OCI-M2 (cell line): ENCODE measurements around the gene CHTF8.

Experiments used
- DNase-seq: peaks from one replicate; lab custom pipeline; 2025; ENCODE audit not compliant: unreplicated experiment; lab: John Stamatoyannopoulos, UW

CHTF8 gene

DNA sequence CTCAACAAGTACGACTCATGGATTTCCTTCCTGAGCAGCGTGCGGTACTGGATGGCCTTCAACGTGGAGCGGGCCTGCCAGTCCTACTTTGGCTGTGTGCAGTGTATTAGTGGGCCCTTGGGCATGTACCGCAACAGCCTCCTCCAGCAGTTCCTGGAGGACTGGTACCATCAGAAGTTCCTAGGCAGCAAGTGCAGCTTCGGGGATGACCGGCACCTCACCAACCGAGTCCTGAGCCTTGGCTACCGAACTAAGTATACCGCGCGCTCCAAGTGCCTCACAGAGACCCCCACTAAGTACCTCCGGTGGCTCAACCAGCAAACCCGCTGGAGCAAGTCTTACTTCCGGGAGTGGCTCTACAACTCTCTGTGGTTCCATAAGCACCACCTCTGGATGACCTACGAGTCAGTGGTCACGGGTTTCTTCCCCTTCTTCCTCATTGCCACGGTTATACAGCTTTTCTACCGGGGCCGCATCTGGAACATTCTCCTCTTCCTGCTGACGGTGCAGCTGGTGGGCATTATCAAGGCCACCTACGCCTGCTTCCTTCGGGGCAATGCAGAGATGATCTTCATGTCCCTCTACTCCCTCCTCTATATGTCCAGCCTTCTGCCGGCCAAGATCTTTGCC, 17.9 kb downstream of the CHTF8 start:
- DNase-seq, result no peak

DNA sequence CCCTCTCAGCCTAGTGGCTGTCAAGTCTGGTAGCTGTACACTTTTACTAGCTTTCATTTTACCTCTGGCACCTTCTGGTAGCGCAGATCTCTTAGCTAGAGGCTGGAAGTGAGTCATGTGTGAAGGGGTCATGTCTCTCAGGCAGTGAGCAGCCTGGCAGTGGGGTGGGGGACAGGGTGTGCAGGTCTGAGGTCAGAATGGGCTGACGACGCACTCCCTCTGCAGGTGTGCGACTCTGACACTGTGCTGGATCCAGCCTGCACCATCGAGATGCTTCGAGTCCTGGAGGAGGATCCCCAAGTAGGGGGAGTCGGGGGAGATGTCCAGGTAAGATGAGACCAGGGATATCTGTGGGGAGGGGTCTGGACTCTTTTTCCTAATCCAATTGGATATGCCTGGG, 19.2 kb downstream of the CHTF8 start:
- DNase-seq, result no peak

DNA sequence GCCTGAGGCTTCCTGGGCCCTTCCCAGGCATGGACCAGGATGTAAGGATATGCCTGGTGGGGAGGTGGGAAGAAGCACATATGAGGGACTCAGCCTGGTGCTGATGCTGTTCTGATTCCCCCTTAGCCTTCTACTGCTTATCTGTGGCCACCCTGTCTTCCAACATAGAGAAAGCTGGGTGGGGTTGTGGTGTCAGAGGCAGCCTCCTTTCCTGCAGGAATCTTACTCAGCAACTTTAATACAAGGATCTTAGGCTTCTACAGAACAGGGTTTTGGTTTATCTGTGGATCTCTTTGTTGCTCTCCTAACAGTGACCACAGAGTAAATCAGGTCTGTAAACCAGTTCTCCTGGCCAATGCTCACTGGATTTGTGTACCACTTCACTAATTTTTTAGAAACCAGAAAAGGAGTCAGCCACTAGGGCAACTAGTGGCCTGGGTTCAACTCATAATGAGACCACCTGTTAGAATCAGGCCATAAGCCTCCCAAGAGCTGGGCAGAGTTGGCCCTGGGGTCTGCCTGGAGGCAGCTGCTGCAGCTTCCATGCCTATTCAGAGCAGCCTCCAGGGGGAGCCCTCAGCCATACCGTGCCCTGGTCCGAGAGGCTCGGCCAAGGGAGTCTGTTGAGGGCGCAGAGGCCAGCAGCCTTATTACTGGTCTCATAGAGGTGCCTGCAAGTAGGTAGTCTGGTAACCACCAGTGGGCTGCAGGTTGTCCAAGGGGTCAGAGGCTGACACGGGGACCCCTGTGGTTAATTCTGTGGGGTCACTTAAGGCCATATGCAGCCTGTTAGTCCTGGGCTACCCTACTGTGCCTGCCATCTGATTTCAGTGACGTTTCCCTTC, 19.9 kb downstream of the CHTF8 start:
- DNase-seq, result no peak

DNA sequence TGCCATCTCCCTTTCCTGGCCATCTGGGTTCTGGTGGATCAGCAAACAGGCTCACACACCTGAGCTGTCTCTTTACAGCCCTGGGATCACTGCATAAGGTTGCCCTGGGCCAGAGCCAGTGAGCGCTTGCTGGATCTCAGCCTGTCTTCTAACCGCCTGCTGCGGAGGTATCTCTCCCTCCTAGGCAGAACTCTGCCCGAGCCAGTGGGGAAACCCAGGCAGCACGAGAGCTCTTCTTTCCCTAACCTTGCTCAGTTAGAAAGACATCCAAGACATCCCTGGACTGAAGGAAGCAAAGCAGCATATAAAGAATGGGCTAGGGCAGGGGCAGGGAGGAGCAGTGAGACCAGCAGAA, 20.5 kb downstream of the CHTF8 start:
- DNase-seq, result no peak

DNA sequence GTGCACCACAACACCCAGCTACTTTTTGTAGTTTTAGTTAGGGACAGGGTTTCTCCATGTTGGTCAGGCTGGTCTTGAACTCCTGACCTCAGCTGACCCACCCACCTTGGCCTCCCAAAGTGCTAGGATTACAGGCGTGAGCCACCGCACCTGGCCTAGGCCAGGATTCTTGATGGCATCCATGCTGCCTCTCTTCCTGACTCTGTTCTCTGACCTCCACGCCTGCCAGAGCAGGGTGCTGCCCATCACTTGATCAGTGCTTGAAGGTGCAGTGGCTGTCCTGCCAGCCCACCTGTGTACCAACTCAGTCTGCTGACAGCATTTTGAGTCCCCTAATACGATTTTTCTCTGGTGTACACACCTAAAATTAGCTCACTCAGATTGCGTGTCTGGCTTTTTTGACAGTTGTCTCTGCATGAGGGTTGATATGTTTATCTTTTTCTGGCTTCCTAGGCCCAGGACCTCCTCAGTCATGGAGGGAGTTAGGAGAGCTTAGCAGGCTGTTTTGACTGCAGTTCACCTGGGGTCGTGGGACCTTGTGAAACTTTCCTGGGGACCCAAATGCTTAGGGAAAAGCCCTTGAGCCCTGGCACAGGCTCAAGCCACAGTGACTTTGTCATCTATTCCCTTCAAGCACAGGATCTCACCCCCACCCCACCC, 21.0 kb downstream of the CHTF8 start:
- no peak for DNase-seq

DNA sequence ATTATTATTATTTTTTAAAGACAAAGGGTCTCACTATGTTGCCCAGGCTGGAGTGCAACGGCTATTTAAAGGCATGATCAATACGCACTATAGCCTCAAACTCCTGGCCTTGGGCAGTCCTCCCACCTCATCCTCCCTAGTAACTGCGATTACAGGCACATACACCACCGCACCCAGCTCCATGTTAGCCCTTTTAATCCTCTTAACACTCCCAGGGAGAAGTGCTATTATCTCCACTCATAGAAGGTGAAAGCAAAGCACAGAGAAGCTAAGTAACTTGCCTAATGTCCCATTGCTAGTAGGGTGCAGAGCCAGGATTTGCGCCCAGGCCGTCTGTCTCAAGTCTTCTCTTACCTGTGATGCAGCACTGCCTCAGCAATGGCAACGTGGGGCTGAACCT, 22.0 kb downstream of the CHTF8 start:
- no peak for DNase-seq

DNA sequence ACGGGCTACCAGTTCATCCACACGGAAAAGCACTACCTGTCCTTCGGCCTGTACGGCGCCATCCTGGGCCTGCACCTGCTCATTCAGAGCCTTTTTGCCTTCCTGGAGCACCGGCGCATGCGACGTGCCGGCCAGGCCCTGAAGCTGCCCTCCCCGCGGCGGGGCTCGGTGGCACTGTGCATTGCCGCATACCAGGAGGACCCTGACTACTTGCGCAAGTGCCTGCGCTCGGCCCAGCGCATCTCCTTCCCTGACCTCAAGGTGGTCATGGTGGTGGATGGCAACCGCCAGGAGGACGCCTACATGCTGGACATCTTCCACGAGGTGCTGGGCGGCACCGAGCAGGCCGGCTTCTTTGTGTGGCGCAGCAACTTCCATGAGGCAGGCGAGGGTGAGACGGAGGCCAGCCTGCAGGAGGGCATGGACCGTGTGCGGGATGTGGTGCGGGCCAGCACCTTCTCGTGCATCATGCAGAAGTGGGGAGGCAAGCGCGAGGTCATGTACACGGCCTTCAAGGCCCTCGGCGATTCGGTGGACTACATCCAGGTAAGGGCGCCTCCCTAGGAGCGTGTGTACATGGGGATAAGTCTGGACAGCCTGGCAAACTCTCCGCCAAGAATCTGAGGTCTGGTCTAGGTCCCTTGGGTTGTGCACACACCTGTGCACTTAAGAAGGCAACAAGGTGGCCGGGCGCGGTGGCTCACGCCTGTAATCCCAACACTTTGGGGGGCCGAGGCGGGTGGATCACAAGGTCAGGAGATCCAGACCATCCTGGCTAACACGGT, 22.7 kb downstream of the CHTF8 start:
- DNase-seq, result no peak

DNA sequence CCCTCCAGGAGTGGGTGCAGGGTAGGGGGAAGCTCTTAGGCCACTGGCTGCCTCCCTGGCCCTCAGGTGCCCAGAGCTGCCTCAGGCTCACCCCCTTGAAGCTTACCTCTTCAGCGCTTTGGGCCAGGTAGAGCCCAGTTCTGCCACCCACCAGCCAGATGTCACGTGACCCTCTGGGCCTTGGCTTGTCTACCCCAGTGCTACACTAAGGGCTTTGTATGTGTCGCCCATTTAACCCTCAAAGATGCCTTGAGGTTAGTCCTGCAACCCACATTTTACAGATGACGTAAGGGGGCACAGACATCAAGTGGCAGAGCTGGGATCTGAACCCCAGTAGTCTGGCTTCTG, 23.5 kb downstream of the CHTF8 start:
- DNase-seq, result no peak

DNA sequence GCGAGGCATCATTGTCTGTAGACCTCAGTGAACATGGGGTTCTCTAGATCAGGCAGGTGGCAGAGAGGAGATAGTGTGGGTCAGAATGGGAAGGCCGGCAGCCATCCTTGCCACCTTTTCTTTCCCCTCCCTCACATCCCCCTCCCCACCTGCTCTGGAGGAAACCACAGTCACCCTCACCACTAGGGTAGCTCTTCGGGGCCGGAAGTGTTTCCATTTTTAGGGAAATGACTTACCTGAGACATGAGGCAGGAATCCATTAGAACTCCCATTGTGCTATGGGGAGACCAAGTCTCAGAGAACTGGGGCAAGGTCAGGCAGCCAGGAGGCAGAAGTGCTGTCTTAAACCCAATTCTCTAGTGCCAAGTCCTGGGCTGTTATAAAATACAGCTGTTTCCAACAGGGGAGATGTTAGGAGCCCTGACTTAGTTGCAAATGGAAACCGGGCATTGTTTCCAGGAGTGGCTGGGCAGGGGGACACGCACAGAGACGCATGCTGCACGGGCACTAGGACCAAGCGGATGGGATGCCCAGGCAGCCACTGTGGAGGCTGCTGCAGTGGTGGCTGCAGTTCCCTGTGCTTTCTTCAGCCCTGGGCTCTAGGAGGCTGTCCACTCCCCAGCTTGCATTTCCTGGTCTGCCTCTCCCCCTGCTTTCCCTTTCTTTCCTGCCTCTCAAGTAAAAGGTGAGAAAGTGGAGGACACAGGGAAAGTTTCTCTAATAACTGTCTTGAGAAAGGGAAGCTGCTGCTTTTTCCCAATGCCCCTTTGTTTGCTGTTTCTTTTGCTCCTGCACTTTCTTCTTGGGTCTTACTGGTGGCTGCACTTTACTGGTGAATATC, 24.1 kb downstream of the CHTF8 start:
- DNase-seq, result no peak

DNA sequence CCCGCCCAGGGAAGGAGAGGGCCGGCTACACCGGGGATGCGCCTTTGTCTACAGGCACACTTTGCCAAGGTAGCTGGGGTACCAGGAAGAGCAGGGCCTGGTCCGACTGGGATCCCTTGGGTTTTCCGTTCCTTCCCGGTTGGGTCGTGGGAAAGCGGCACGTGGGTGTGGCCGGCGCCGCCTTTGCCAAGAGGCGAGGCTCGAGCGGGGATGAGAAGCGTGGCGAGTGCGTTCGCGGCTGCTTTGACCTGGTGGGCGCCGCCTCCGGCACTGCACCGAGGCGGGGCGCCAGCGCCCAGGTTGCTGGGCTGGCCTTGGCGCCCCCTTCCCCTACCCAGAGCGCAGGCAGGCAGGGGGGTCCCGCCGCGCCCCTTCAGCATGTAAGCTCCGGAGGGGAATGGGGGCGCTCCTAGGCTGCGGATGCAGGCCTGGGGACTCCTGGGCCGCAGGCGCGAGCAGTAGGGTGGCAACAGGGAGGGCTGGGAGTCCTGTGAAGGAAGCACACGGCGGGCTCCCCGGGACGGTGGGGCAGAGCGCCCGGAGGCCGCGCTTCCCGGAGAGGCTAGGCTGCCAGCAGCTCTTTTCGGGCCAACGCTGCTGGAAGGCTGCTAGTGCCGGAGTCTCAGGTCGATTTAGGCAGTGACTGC, 24.9 kb downstream of the CHTF8 start:
- DNase-seq, result no peak

DNA sequence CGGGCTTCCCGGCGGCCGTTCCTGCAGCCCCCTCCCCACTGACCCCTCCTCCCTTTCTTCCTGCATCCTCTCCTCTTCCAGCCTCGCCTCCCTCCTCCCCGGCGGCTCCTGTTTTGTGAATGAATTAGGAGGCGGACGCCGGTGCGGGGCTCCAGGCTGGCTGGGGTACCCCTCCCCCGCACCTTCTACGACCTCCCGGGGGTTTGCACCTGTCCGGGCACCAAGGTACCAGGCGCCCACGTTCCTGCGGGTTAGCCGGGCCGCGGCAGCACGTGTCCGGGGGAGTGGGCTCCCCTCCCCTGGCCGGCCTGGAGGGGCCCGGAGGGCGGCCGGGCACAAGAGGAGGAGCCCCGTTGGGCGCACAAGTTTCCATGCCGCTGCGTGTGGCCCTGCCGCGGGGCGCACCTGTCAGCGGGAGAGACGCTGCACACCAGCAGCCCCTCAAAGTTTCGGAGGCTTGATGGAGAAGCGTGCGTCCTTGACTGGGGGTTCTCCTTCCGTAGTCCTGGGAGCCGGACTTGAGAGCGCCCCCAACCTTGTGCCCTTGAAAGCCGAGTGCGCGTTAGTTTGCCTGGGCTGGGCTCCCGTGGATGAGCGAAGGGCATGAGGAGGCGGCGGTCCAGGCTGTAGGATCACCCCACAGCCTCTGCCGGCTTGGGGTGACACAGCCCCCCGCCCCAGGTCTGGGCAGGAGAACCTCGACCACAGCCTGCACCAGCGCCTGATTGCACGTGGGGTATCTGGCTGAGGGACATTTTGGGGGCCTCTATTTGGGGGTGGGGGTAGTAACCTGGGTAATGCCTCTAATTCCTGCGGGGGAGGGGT, 25.7 kb downstream of the CHTF8 start:
- no peak for DNase-seq

DNA sequence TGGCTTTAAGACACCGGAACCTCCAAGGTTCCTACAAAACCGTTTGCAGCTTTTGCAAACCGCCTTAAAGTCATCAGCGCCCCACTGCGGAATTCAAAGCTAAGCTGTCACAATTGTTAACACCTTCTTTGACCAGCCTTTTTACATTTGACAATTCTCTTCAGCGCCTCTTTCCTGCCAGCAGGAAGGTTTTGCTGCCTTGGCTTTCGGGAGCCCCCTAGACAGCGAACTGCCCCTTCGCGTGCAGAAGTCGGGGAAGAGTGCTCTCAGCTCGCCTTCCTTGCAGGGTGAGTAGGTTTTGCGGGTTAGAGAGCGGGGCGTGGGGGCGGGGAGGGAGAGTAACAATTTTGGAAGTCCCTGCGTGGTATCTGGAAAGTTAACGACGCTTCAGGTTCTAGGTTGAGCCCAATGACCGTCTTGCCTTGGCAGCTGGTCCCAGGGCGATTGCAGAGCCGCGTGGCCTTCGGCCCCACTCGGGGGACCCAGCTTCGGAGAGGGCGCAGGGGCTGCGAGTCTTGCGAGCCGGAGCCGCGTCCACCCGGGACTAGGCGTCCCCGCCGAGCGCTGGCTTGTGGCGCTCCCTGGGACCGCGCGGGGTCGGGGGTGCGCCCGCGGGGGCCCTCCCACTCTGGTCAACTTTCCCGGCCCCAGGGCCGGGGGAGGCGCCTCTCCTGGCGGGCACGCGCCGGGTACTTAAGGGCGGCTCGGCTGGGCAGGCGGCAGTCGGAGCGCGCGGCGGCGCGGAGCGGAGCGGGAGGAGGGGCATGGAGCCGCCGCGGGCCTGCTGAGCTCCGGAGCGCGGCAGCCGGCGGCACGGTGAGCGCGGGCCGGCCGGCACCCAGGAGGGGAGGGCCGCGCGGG, 26.7 kb downstream of the CHTF8 start, which contains the start of gene HAS3:
HAS3 (plus strand) TSS at position 153 of the 861 bp plus-strand sequence. CDS start 3,743 bp downstream, outside the sequence.
- DNase-seq, result no peak

DNA sequence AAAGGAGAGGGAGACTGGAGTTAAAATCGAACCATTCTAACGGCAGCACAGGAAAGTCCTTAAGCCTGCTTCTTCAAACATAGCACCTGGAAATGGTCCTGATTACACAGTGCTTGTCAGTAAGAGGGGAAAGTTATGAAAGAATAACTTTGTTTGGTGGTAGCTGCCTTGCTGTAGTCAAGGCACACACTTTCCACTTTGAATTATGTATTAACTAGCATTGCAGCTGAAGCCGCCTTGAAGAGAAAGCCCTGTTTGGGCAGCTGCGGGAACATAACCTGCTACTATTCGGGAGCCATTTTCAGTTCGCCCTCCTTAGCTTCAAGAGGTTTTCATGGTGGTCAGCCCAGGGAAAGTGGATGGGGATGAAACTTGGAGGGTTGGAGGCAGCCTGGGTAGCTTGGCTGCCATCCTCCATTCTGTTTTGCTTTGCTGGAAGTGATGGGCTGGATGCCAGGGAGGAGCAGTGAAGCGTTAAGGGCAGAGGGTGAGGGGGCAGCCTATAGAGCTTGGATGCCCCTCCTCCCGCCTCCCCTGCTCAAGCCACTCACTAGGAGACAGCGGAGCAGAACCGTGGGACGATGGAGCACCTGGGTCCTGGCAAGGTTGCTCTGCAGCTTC, 32.2 kb downstream of the CHTF8 start:
- DNase-seq, result no peak

DNA sequence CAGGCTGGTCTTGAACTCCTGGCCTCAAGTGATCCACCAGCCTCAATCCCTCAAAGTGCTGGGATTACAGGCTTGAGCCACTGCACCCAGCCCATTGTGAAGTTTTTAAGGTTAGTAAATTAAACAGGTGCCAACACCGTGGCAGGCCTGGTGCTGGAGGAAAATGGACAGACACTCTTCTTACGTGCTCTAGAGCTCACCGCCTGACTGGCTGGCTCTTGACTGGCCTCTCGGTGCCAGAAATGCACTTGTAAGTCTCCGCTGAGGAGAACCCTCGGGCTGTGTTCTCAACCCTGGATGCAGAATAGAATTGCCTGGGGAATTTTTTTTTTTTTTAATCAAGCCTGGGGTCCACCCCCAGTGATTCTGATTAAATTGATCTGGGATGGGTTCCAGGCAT, 37.2 kb downstream of the CHTF8 start:
- DNase-seq, result no peak

DNA sequence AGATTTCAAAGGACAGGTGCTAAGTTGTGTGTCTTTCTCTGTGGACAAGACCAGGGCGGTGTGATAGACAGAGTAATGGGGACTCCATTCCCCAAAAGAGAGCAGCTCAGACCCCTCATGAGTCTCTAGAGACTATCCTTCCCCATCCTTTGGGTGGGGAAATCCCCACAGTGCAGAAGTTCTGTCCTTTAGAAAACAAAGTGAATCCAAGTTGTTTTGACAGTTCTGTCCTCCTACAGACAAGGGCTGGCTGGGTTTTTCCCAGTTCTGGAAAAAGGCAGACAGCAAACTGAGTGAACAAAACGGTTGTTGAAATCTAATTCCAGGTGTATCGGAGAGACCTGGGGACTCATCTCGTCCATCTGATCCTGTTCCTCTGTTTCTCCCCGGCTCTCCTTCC, 37.9 kb downstream of the CHTF8 start:
- no peak for DNase-seq

DNA sequence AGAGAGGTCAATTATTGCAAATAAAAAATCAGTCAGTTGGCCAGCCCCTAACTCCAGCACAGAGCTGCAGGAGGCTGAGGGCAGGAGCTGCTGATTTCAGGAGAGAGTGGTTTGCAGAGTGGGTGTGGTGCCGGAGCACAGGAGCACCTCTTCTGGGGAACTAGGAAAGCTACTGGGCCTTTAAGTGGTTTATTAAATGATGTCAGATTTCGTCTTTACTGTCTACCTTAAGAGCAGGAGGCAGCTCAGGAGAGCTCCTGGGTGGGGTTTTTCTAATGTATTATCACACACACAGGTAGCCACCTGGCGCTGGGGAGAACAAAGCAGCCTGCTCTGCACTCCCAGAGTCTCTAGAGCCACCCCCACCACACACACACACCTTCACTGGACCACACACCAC, 38.4 kb downstream of the CHTF8 start:
- no peak for DNase-seq

DNA sequence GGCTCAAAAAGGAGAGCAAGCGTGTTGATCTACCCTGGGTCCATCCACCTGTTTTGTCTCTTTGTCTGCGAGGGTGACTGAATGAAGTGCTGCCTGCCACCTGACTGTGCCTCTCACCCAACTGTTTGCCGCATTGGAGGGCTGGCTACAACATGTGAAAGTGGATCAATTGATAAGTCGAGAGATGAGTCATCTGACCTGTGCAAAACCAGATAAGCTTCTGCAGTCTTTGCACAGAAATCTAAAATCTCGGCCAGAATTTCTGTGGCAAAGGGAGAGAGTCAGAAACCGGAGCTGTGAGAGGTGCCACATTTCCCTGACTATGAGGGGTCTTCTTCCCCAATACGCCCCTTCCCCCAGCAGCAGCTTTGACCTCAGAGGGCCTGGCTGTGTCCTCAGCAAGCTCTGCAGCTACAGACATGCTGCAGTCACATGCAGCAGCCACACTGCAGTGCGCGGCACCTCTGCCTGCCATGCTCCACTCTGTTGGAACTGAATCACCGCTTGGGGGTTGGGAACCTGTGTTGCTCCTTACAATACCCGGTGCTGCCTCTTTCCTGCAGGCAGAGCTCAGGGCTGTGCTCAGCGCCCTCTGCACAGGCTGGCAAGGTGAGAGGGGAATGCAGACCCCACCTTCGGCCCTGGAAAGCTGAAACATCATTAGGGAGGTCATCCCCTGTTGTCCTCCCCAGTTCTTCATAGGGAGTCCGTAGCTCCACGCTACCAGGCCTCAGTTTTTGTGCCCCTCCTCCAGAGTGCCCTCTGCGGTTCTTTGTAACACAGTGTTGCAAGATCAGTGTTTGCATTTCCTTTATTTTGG, 43.1 kb downstream of the CHTF8 start:
- no peak for DNase-seq
